IMR-90 (cell line): ENCODE measurements around the gene GAREM2.

ENCODE experiments used
- BHLHE40 ChIP-seq: fragments of 150-350 bp; IDR thresholded peaks from 2 replicates; pipeline ENCODE4 v1.6.1; 2016; ENCODE audit warnings: mild to moderate bottlenecking, low read depth, low read length
- CEBPB ChIP-seq: IDR thresholded peaks from 2 replicates; pipeline ENCODE4 v1.6.1; 2012; ENCODE audit warnings: low read depth, low read length, improper control_type of control experiment
- CHD1 ChIP-seq: IDR thresholded peaks from 2 replicates; pipeline ENCODE4 v1.6.1; 2012; ENCODE audit warnings: low read depth, low read length, improper control_type of control experiment
- CTCF ChIP-seq: conservative IDR thresholded peaks from 2 replicates; pipeline ENCODE4 v1.5.1; 2012; ENCODE audit warnings: mild to moderate bottlenecking, low read depth, low read length, improper control_type of control experiment
- FOS ChIP-seq: fragments of 150-350 bp; IDR thresholded peaks from 2 replicates; pipeline ENCODE4 v1.6.1; 2016; ENCODE audit warnings: low read depth, low read length
- MAFK ChIP-seq: IDR thresholded peaks from 2 replicates; pipeline ENCODE4 v1.6.1; 2012; ENCODE audit warnings: low read depth, low read length, improper control_type of control experiment
- MXI1 ChIP-seq: IDR thresholded peaks from 2 replicates; pipeline ENCODE4 v1.6.1; 2012; ENCODE audit warnings: low read depth, mild to moderate bottlenecking, low read length, moderate library complexity, borderline replicate concordance
- POLR2A ChIP-seq: IDR thresholded peaks from 2 replicates; pipeline ENCODE4 v1.6.1; 2012; ENCODE audit warnings: mild to moderate bottlenecking, low read depth, low read length
- TF ChIP-seq, protein P1 (sequence below): fragments of 150-350 bp; IDR thresholded peaks from 2 replicates; pipeline ENCODE4 v1.6.1; 2017; ENCODE audit warnings: mild to moderate bottlenecking, antibody characterized with exemption, low read length, low read depth
- TF ChIP-seq, protein P2 (sequence below): fragments of 150-350 bp; IDR thresholded peaks from 2 replicates; pipeline ENCODE4 v1.6.1; 2016; ENCODE audit warnings: low read depth, mild to moderate bottlenecking, low read length, moderate library complexity, borderline replicate concordance

GRCh38 chr2:26230806-26231205, 57.9 kb downstream of the GAREM2 start:
- TF ChIP-seq CEBPB (no peak), CTCF (no peak), POLR2A (no peak), MXI1 (no peak), CHD1 (no peak), FOS (no peak), BHLHE40 (no peak), MAFK (no peak)
- TF ChIP-seq, protein P1, sequence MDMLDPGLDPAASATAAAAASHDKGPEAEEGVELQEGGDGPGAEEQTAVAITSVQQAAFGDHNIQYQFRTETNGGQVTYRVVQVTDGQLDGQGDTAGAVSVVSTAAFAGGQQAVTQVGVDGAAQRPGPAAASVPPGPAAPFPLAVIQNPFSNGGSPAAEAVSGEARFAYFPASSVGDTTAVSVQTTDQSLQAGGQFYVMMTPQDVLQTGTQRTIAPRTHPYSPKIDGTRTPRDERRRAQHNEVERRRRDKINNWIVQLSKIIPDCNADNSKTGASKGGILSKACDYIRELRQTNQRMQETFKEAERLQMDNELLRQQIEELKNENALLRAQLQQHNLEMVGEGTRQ = no peak
- TF ChIP-seq, protein P2, sequence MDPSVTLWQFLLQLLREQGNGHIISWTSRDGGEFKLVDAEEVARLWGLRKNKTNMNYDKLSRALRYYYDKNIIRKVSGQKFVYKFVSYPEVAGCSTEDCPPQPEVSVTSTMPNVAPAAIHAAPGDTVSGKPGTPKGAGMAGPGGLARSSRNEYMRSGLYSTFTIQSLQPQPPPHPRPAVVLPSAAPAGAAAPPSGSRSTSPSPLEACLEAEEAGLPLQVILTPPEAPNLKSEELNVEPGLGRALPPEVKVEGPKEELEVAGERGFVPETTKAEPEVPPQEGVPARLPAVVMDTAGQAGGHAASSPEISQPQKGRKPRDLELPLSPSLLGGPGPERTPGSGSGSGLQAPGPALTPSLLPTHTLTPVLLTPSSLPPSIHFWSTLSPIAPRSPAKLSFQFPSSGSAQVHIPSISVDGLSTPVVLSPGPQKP = no peak
